ENCODE measurements around the gene LNPEP.
A peak's percentile ranks its signal among the peaks of the same experiment; 100 is the strongest.

The LNPEP gene

GRCh38 chr5:96935559-96936430, at the start of gene LNPEP:
Gene LNPEP (plus strand): TSS chr5:96936080. CDS start chr5:96936156, 76 bp downstream.
- DNase-seq: peak; percentile 88

GRCh38 chr5:96893342-96893741, 42.5 kb upstream of the LNPEP start:
- no peak for DNase-seq

GRCh38 chr5:96896276-96896675, 39.6 kb upstream of the LNPEP start:
- DNase-seq: no peak

- DNase-seq: no peak
Measured at GRCh38 chr5:96896806-96897205, 39.1 kb upstream of the LNPEP start.

GRCh38 chr5:96901384-96901783, 34.5 kb upstream of the LNPEP start:
- DNase-seq: no peak

- no peak for DNase-seq
Measured at GRCh38 chr5:96901841-96902240, 34.0 kb upstream of the LNPEP start.

- DNase-seq: no peak
Measured at GRCh38 chr5:96902876-96903275, 33.0 kb upstream of the LNPEP start.

GRCh38 chr5:96903300-96903699, 32.6 kb upstream of the LNPEP start:
- DNase-seq: no peak

- no peak for DNase-seq
Measured at GRCh38 chr5:96904054-96904931, 31.6 kb upstream of the LNPEP start.

- no peak for DNase-seq
Measured at GRCh38 chr5:96905864-96906263, 30.0 kb upstream of the LNPEP start.

GRCh38 chr5:96909003-96909402, 26.9 kb upstream of the LNPEP start:
- DNase-seq: no peak

GRCh38 chr5:96909435-96909834, 26.4 kb upstream of the LNPEP start:
- DNase-seq: no peak

GRCh38 chr5:96911139-96911538, 24.7 kb upstream of the LNPEP start:
- no peak for DNase-seq

- DNase-seq: no peak
Measured at GRCh38 chr5:96913233-96913632, 22.6 kb upstream of the LNPEP start.

GRCh38 chr5:96919754-96920197, 16.1 kb upstream of the LNPEP start:
- DNase-seq: no peak

GRCh38 chr5:96920744-96921355, 15.0 kb upstream of the LNPEP start:
- DNase-seq: no peak

GRCh38 chr5:96922499-96923244, 13.2 kb upstream of the LNPEP start:
- no peak for DNase-seq

- DNase-seq: no peak
Measured at GRCh38 chr5:96924016-96924443, 11.8 kb upstream of the LNPEP start.

GRCh38 chr5:96926276-96926675, 9.6 kb upstream of the LNPEP start:
- DNase-seq: no peak

- no peak for DNase-seq
Measured at GRCh38 chr5:96927008-96927407, 8.9 kb upstream of the LNPEP start.

- no peak for DNase-seq
Measured at GRCh38 chr5:96928931-96929708, 6.8 kb upstream of the LNPEP start.

- no peak for DNase-seq
Measured at GRCh38 chr5:96930058-96930457, 5.8 kb upstream of the LNPEP start.
